ENCODE measurements around the gene FSHR.

The FSHR gene

GRCh38 chr2:48954311-48954710, 200.0 kb downstream of the FSHR start:
- no peak for DNase-seq (ENCODE audit: low spot score)

- DNase-seq (ENCODE audit: low spot score): no peak
Observed at GRCh38 chr2:48952614-48953013, 201.7 kb downstream of the FSHR start.

GRCh38 chr2:48952143-48952542, 202.2 kb downstream of the FSHR start:
- no peak for DNase-seq (ENCODE audit: low spot score)

GRCh38 chr2:48948400-48949125, 205.8 kb downstream of the FSHR start:
- DNase-seq (ENCODE audit: low spot score): no peak

- peak; percentile 53 for DNase-seq (ENCODE audit: low spot score)
Observed at GRCh38 chr2:48946449-48947048, 207.8 kb downstream of the FSHR start.

- no peak for DNase-seq (ENCODE audit: low spot score)
Observed at GRCh38 chr2:48944956-48945355, 209.4 kb downstream of the FSHR start.

DNA sequence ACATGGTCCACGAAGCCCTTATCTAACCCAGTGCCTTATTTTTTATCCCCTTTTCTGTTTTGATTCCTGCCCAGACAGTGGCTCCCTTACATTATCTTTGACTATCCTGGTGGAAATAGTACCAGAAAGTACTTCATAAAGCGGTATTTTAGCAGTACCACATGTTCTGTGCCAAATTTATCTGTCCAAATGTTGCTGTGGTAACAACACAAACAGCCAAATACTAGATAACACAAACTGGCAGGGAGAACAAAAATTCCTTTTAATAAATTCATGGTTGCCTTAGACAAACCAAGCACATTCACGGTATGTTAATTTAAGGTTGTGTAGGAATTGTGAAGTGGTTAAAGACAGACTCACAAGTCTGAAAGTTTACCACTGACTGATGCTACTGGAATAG, 210.9 kb downstream of the FSHR start:
- no peak for DNase-seq (ENCODE audit: low spot score)

GRCh38 chr2:48941908-48942307, 212.4 kb downstream of the FSHR start:
- DNase-seq (ENCODE audit: low spot score): no peak

DNA sequence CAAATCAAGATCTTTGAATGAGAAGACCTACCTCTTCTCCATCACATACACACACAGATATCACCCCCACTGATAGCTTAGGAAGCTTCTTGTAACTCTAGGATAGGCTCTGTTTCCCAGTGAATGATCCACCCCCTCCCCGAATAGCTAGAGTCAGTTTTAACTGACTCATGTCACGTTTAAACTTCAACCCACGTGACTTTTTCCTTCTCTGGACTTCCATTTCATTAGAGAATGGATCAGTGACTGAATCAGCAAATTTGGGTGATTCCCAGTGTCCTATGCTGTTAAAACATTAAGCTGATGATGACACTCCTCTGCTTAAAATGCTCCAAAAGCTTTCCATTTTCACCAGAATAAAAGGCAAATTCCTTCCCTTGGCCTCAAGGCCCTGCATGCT, 212.9 kb downstream of the FSHR start:
- DNase-seq (ENCODE audit: low spot score): no peak

DNA sequence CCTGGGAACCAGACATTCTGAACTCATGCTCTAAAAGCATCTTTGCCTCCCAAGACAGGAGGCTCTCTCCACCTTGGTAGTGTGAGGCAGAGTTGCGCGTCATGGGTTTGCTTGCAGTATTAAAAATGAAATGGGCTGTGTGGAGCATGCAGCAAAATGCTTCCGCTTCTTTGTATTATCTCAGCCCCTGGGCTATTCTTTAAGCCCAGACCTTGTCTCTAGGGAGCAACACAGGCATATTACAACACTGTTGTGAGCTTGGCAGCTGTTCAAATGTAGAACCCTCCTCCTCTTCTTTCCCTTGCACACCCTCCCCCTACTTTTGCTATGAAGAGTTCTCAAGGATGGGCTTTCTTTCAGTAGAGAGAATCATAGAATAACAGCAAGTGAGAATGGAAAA, 213.7 kb downstream of the FSHR start:
- no peak for DNase-seq (ENCODE audit: low spot score)

DNA sequence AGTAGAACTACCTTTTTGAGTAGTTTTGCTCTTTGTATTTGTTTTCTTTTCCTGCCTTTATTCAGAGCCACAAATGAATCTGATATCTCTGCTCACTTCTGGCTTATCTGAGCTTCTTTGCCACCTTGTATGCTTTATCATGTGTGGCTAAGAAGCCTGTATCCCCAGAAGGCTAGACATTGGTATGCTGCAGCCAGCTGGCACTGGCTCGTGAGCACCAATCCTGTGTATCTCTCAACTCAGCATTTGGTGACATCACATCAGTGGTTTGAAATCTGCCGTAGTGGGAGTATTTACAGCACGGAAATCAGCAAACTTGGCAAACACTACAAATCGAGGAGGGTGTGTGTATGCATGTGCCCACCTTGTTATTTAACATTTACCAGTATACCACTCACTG, 215.1 kb downstream of the FSHR start:
- DNase-seq (ENCODE audit: low spot score): no peak

DNA sequence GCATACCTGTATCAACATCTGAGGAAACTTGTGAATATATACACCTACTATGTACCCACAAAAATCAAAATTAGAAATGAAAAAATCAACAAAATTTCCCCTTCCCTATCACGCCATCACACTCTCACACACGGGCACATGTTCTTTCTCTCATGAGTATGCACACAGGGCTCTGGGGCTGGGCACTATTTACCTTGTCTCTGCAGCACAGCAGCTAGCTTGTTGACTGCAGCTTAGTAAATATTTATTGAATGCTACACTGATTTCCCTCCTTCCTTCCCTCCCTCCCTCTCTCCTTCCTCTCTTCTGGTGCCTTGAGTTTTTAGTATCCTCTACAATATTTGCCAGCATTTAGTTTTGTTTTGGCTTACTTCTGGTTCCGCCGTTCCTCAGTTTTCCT, 216.1 kb downstream of the FSHR start:
- no peak for DNase-seq (ENCODE audit: low spot score)

GRCh38 chr2:48934807-48935206, 219.5 kb downstream of the FSHR start:
- no peak for DNase-seq (ENCODE audit: low spot score)

- DNase-seq (ENCODE audit: low spot score): no peak
Observed at GRCh38 chr2:48933828-48934497, 220.4 kb downstream of the FSHR start.

- no peak for DNase-seq (ENCODE audit: low spot score)
Observed at GRCh38 chr2:48932667-48933066, 221.6 kb downstream of the FSHR start.

GRCh38 chr2:48929571-48930301, 224.6 kb downstream of the FSHR start:
- DNase-seq (ENCODE audit: low spot score): no peak

GRCh38 chr2:48927355-48927754, 227.0 kb downstream of the FSHR start:
- DNase-seq (ENCODE audit: low spot score): no peak

- no peak for DNase-seq (ENCODE audit: low spot score)
Observed at GRCh38 chr2:48915884-48916283, 238.4 kb downstream of the FSHR start.

DNA sequence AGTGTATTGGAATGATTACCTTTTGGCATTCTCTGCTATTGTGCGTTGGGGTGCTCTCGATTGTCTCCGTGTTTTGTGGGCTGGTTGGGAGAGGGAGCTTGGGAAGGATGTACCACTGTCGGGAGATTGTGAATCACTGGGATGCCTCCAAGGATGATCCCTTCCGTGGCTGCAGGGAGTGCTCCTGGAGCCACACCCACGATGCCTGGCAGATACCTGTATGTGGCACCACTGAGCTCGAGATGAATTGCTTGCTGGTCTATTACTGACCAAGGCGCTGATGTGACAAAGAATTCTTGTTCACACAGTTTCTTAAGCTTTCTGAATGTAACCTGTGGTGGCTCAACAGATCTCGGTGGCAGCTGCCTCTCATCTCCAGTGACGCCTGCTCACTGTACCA, 239.1 kb downstream of the FSHR start:
- DNase-seq (ENCODE audit: low spot score): no peak

GRCh38 chr2:48914477-48915089, 239.7 kb downstream of the FSHR start:
- no peak for DNase-seq (ENCODE audit: low spot score)

Measured in CD4-positive, alpha-beta T cell treated with Interleukin-2 at 100 ng/mL for 4 hours (primary cell).